ENCODE results near the gene DLD.

DLD gene

DNA sequence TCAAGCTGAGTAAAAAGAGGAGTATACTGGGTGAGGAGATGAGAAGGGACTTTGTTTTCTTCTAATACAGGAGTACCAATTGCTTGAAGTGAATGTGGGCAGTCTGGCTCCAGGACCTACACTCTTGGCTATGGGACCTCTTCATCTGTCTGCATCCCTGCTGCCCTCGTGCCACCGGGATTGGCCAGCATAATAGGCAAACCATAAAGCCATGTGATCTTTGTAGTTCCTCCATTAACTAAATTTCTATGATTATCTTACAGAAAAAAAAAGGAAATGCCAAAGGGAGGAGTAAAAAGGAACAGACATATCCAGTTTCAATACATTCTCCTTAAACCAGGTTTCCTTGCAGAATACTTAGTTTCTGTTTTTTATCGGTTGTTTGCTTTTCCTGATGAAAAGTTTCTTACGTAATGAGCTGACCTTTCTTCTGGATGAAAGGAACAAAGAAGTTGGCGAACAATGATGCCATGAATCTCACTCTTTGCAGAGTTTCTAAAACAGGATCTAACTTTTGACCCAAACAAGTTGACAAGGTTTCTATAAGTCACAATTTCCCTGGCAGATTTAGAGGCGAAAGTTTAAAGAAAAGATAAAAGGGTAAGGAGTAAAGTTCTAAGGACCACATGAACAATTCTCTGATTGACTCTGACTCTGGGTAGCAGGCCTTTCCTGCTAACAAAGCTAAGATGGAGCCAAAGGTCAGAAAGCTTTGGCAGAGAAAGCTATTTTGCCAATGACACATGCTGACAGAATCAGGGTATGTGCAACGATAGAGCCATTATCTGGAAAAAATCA is 57.9 kb downstream of the DLD start:
- Histone ChIP-seq H3K27ac (peak overlapping the region; percentile 84), H3K36me3 (replicated peaks) (peaks cover 86% of the 10 kb centered on the region), H3K27me3 (replicated peaks) (no peaks in the 10 kb centered on the region), H3K4me3 (ENCODE audit: low read depth, low read length) (no peak overlapping the region)
- in situ Hi-C loops (cut with HindIII; ENCODE audit: low pct_ligation_motif_present, low sequenced_read_pairs) = no loop called here
- TF ChIP-seq, protein P1, sequence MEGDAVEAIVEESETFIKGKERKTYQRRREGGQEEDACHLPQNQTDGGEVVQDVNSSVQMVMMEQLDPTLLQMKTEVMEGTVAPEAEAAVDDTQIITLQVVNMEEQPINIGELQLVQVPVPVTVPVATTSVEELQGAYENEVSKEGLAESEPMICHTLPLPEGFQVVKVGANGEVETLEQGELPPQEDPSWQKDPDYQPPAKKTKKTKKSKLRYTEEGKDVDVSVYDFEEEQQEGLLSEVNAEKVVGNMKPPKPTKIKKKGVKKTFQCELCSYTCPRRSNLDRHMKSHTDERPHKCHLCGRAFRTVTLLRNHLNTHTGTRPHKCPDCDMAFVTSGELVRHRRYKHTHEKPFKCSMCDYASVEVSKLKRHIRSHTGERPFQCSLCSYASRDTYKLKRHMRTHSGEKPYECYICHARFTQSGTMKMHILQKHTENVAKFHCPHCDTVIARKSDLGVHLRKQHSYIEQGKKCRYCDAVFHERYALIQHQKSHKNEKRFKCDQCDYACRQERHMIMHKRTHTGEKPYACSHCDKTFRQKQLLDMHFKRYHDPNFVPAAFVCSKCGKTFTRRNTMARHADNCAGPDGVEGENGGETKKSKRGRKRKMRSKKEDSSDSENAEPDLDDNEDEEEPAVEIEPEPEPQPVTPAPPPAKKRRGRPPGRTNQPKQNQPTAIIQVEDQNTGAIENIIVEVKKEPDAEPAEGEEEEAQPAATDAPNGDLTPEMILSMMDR (IDR thresholded peaks at IDR 0.05; ENCODE audit: low read depth, low read length, missing control alignments) = no peak
- DNase-seq = peak; percentile 93

DNA sequence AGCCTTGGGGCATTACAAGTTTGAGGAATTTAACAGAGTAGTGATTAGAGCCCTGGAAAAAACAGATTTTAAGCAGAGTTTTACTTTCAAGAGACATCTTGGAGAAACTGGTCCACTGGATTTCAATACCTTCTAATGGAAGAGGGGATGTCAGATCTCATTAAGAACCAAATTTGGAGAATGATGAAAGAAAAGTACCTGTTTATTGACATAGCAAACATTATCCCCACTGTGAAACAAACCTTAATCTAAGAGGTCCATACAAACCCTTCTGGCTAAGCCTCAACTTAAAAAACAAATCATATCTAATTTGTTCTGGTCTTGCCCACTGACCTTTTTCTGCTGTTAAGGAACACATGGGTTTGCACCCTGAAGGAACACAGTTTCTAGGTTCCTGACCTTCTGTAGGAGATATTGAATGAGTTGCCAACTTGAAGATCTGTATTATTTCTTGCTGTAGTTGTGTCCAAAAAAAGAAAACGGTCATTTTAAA is 58.5 kb downstream of the DLD start:
- TF ChIP-seq, protein P1 (IDR thresholded peaks at IDR 0.05; ENCODE audit: low read depth, low read length, missing control alignments) = no peak

DNA sequence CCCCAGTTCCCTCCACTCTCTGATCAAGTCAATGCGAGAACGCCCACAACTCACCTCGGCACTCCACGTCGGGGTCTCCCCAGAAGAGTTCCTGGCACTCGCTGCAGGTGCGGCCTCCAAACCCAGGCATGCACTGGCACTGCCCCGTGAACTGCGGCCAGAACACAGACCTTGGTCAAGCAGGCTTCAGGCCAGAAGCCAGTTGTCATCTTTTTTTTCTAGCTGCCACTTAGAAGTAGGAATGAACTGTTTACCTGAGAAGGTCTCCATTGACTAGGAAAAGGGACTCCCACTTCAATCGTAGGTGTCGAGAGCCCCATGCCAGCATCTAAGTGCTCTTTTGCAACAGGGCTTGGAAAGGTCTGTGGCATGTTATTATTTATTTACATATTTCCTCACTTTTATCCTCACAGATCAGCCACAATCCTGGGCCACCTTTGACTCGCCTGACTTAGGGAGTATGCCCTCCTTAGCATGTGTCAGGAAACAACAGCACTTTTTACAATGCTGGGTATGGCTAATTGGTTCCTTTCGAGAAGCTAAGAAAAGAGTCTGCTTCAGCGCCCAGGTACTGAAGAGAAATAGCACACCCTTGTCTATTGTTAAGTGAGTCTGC is 60.3 kb downstream of the DLD start:
- no peak overlapping the region for H3K4me3 ChIP-seq (ENCODE audit: low read depth, low read length)
- in situ Hi-C loops (cut with HindIII; ENCODE audit: low pct_ligation_motif_present, low sequenced_read_pairs) = no loop called here
- peaks cover 85% of the 10 kb centered on the region for H3K36me3 ChIP-seq (replicated peaks)
- H3K27ac ChIP-seq = no peak overlapping the region
- TF ChIP-seq, protein P1 (IDR thresholded peaks at IDR 0.05; ENCODE audit: low read depth, low read length, missing control alignments) = no peak
- DNase-seq = no peak
- H3K27me3 ChIP-seq (replicated peaks) = no peaks in the 10 kb centered on the region

More for the DNA sequence above, 58.5 kb downstream of the DLD start:
- H3K4me3 ChIP-seq (ENCODE audit: low read depth, low read length) = no peak overlapping the region
- in situ Hi-C loops (cut with HindIII; ENCODE audit: low pct_ligation_motif_present, low sequenced_read_pairs) = no loop called here
- H3K27me3 ChIP-seq (replicated peaks) = no peaks in the 10 kb centered on the region
- H3K27ac ChIP-seq = peak overlapping the region; percentile 84
- no peak for DNase-seq
- H3K36me3 ChIP-seq (replicated peaks) = peaks cover 86% of the 10 kb centered on the region

DNA sequence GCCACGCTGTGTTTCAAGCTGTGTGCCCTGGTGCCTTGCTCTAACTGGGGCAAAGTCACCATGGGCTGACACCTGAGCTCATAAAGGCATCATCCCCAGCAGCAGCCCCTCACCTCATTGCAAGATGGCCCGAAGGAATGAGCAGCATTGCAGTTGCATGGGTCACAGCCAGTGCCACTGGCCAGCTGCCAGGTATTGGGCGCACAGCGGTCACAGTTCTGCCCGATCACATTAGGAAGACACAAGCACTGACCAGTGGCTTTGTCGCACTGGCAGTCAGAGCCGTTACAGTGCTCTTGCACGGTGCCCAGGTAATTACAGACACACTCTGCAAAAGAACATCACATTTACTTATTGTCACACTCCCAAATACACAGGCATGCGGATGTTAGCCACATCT is 60.9 kb downstream of the DLD start:
- in situ Hi-C loops (cut with HindIII; ENCODE audit: low pct_ligation_motif_present, low sequenced_read_pairs) = no loop called here
- Histone ChIP-seq H3K27ac (peak overlapping the region; percentile 38), H3K27me3 (replicated peaks) (no peaks in the 10 kb centered on the region), H3K4me3 (ENCODE audit: low read depth, low read length) (no peak overlapping the region), H3K36me3 (replicated peaks) (peaks cover 87% of the 10 kb centered on the region)
- DNase-seq = no peak
- TF ChIP-seq, protein P1 (IDR thresholded peaks at IDR 0.05; ENCODE audit: low read depth, low read length, missing control alignments) = no peak

DNA sequence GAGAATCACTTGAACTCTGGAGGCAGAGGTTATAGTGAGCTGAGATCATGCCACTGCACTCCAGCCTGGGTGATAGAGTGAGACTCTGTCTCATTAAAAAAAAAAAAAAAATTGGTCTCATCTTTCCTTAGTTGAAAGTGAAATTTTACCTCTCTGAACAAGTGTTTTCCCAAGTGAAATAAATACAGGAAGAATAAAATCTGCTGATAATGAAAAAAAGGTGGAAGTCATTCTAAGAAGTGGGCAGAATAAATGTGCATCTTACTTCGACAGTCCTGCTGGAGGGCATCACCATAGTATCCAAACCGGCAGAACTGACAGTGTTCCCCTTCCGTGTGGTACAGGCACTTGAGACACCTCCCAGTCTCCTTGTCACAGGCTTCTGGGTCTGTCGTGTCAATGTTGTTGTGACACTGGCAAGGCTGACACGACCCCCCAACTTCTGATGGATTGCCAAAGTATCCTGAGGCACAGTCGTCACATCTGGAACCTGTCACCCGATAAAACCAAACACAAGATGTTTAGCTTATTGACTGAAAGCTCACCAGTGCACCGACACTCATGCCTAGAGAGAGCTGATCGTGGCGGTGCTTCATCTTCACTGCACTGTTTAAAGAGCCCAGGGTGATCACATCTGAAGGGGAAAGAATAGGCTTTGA is 62.4 kb downstream of the DLD start:
- Histone ChIP-seq H3K27me3 (replicated peaks) (no peaks in the 10 kb centered on the region), H3K36me3 (replicated peaks) (peaks cover 89% of the 10 kb centered on the region), H3K4me3 (ENCODE audit: low read depth, low read length) (no peak overlapping the region), H3K27ac (peak overlapping the region; percentile 38)
- in situ Hi-C loops (cut with HindIII; ENCODE audit: low pct_ligation_motif_present, low sequenced_read_pairs) = no loop called here
- TF ChIP-seq, protein P1 (IDR thresholded peaks at IDR 0.05; ENCODE audit: low read depth, low read length, missing control alignments) = no peak
- DNase-seq = no peak

Data from brain microvascular endothelial cell (primary cell).